PC-3 (cell line): ENCODE data around the gene AKAP13. TPM values are rescaled to one million over a fixed set of nuclear protein-coding genes. Genes with fewer than 3 reads are reported as not detected.
A peak's percentile ranks its signal among the peaks of the same experiment; 100 is the strongest.

ENCODE experiments used
- ATAC-seq: fragments of 200-7000 bp; cut with Tn5 transposase; 2 replicates; pipeline ENCODE4 v1.9.1; 2020; ENCODE audit warnings: mild to moderate bottlenecking, moderate library complexity
- BruUV-seq: library from RNA; stranded (reverse); fragments of 400-500 nt; replicated peaks from 2 replicates; lab custom pipeline; 2021; lab: Mats Ljungman, UMichigan
- CTCF ChIA-PET: fragments of 300-600 bp; sonication (Branson Sonifier 250); formaldehyde crosslinking; loops from one replicate; lab custom pipeline; 2022; ENCODE audit warnings: antibody characterized with exemption; lab: Charles Lee
- POLR2A ChIA-PET: fragments of 300-600 bp; sonication (Branson Sonifier 250); formaldehyde crosslinking; loops from one replicate; lab custom pipeline; 2022; ENCODE audit warnings: antibody characterized with exemption; ENCODE audit not compliant: unreplicated experiment; lab: Charles Lee
- DNase-seq: peaks from one replicate; pipeline ENCODE4 v3.0.0-alpha.2; 2015
- H2AFZ ChIP-seq: fragments of 300-600 bp; sonication (generic); 2 replicates; pipeline ENCODE4 v1.6.0; 2016; ENCODE audit warnings: antibody characterized with exemption, low read length
- H3F3A ChIP-seq: fragments of 300-600 bp; sonication (generic); one replicate; pipeline ENCODE4 v1.6.0; 2017; ENCODE audit warnings: antibody characterized with exemption, low read length, control low read depth, mild to moderate bottlenecking; ENCODE audit not compliant: unreplicated experiment
- H3K27ac ChIP-seq: fragments of 300-600 bp; sonication (generic); 2 replicates; pipeline ENCODE4 v1.5.1; 2016; ENCODE audit warnings: mild to moderate bottlenecking, low read length
- H3K27me3 ChIP-seq: fragments of 300-600 bp; sonication (generic); 2 replicates; pipeline ENCODE4 v1.6.1; 2016; ENCODE audit warnings: low read length, mixed read lengths
- H3K36me3 ChIP-seq: fragments of 300-600 bp; sonication (generic); 2 replicates; pipeline ENCODE4 v1.6.1; 2016; ENCODE audit warnings: low read depth, mixed run types, low read length, mixed read lengths
- H3K4me1 ChIP-seq: fragments of 300-600 bp; sonication (generic); 2 replicates; pipeline ENCODE4 v1.5.1; 2016; ENCODE audit warnings: low read length; ENCODE audit not compliant: insufficient read depth
- H3K4me2 ChIP-seq: fragments of 300-600 bp; sonication (generic); 2 replicates; pipeline ENCODE4 v1.6.0; 2016; ENCODE audit warnings: low read length
- H3K4me3 ChIP-seq: fragments of 300-600 bp; sonication (generic); 2 replicates; pipeline ENCODE4 v1.5.1; 2016; ENCODE audit warnings: mild to moderate bottlenecking, low read length, mixed read lengths
- H3K79me2 ChIP-seq: fragments of 300-600 bp; sonication (generic); 2 replicates; pipeline ENCODE4 v1.6.1; 2017; ENCODE audit warnings: low read length, mixed read lengths
- H3K9ac ChIP-seq: fragments of 300-600 bp; sonication (generic); 2 replicates; pipeline ENCODE4 v1.6.0; 2016; ENCODE audit warnings: mild to moderate bottlenecking, low read length
- H3K9me2 ChIP-seq: fragments of 300-600 bp; sonication (generic); replicated peaks from 2 replicates; pipeline ENCODE4 v1.6.1; 2016; ENCODE audit warnings: mixed run types, low read length, mixed read lengths
- H3K9me3 ChIP-seq: fragments of 300-600 bp; sonication (generic); 2 replicates; pipeline ENCODE4 v1.6.1; 2016; ENCODE audit warnings: low read length, mixed read lengths
- H4K20me1 ChIP-seq: fragments of 300-600 bp; sonication (generic); 2 replicates; pipeline ENCODE4 v1.6.1; 2016; ENCODE audit warnings: low read length, mixed read lengths
- CTCF ChIP-seq: fragments of 300-600 bp; sonication (generic); conservative IDR thresholded peaks from 2 replicates; pipeline ENCODE4 v1.5.1; 2017; ENCODE audit warnings: antibody characterized with exemption, low read depth, mild to moderate bottlenecking, low read length
- EZH2 ChIP-seq: fragments of 300-600 bp; sonication (generic); IDR thresholded peaks from one replicate; pipeline ENCODE4 v1.6.1; 2017; ENCODE audit warnings: antibody characterized with exemption, mild to moderate bottlenecking, low read length; ENCODE audit not compliant: unreplicated experiment
- EZH2phosphoT487 ChIP-seq: fragments of 300-600 bp; sonication (generic); IDR thresholded peaks from 2 replicates; pipeline ENCODE4 v1.6.1; 2018; ENCODE audit warnings: mild to moderate bottlenecking, antibody characterized with exemption, low read length, borderline replicate concordance
- intact Hi-C: fragments of 100-400 bp; cut with micrococcal nuclease; formaldehyde crosslinking; loops from 2 replicates; pipeline ENCODE4 v1.9.0; 2023
- total RNA-seq: library from RNA; depleted of rRNA; stranded (reverse); fragments of >200 nt; gene quantifications from 2 replicates; pipeline ENCODE4 v1.2.3, GENCODE V29; 2014

Gene AKAP13
- total RNA-seq, 1 experiment from 2014 or later = 36.8 TPM

GRCh38 chr15:85587707-85588411 is 207.5 kb downstream of the AKAP13 start:
- peak overlapping the region; percentile 16; the same call in 1 of the 2 replicates for H3K4me3 ChIP-seq
- 0 out of 2 replicates have a peak, but pooled peaks cover 4% of the 10 kb centered on the region for H3K36me3 ChIP-seq
- H2AFZ ChIP-seq = no peak overlapping the region
- peaks cover 85% of the 10 kb centered on the region for H3K4me1 ChIP-seq
- intact Hi-C loops = loop anchor here (2.0 to 10.0 kb wide), 3 partner anchors 81 to 173 kb away; no protein-coding TSS in a partner anchor
- POLR2A ChIA-PET = no interaction called here
- CTCF ChIA-PET = interaction anchor here (0.6 kb wide), 1 partner anchor 20 kb away, joined by 4 read pairs; no protein-coding TSS in a partner anchor
- TF ChIP-seq EZH2 (no peak), EZH2phosphoT487 (no peak), CTCF (no peak)
- BruUV-seq = TSS peak; percentile 83
- H4K20me1 ChIP-seq = no peaks in the 10 kb centered on the region
- DNase-seq = peak; percentile 90
- H3K9me3 ChIP-seq = no peaks in the 10 kb centered on the region
- peak; percentile 63 for ATAC-seq
- H3K27ac ChIP-seq = peak overlapping the region; percentile 96
- peak overlapping the region; percentile 63 for H3K4me2 ChIP-seq
- H3K27me3 ChIP-seq = no peaks in the 10 kb centered on the region
- H3K9me2 ChIP-seq = no peaks in the 10 kb centered on the region
- H3K9ac ChIP-seq = peak overlapping the region; percentile 78
- peaks cover 80% of the 10 kb centered on the region for H3K79me2 ChIP-seq
- peaks cover 8% of the 10 kb centered on the region for H3F3A ChIP-seq

GRCh38 chr15:85588677-85589076 is 208.3 kb downstream of the AKAP13 start:
- peak overlapping the region; percentile 96 for H3K27ac ChIP-seq
- TF ChIP-seq EZH2 (no peak), CTCF (no peak), EZH2phosphoT487 (no peak)
- intact Hi-C loops = loop anchor here (2.0 to 10.0 kb wide), 3 partner anchors 80 to 174 kb away; no protein-coding TSS in a partner anchor

More at GRCh38 chr15:85588677-85589076, 208.3 kb downstream of the AKAP13 start:
- DNase-seq (no peak), ATAC-seq (no peak)
- no peaks in the 10 kb centered on the region for H3K27me3 ChIP-seq
- H4K20me1 ChIP-seq = no peaks in the 10 kb centered on the region
- peaks cover 80% of the 10 kb centered on the region for H3K79me2 ChIP-seq
- BruUV-seq = TSS peak; percentile 73
- no peaks in the 10 kb centered on the region for H3K9me3 ChIP-seq
- peaks cover 83% of the 10 kb centered on the region for H3K4me1 ChIP-seq
- peak overlapping the region; percentile 63 for H3K4me2 ChIP-seq
- peak overlapping the region; percentile 78 for H3K9ac ChIP-seq
- ChIA-PET POLR2A (no interaction called here), CTCF (no interaction called here)
- H3K36me3 ChIP-seq = 0 out of 2 replicates have a peak, but pooled peaks cover 4% of the 10 kb centered on the region
- no peaks in the 10 kb centered on the region for H3K9me2 ChIP-seq
- H3F3A ChIP-seq = peaks cover 8% of the 10 kb centered on the region
- no peak overlapping the region for H2AFZ ChIP-seq
- peak overlapping the region; percentile 16; the same call in 1 of the 2 replicates for H3K4me3 ChIP-seq
